ENCODE data around the gene HIVEP3. TPM values are rescaled to one million over a fixed set of nuclear protein-coding genes. Genes with fewer than 3 reads are reported as not detected.

HIVEP3 gene
- total RNA-seq, 4 donors from 2014 or later: 5.3 to 17.3 (median 9.1) TPM

GRCh38 chr1:41764656-41765055 is 154.1 kb downstream of the HIVEP3 start:
- no peak overlapping the region for H3K4me3 ChIP-seq (ENCODE audit: low read depth, poor library complexity, severe bottlenecking)
- WGBS, 2 donors: 56 to 57% methylated on average over 4 of the region's 4 CpGs
- TF ChIP-seq CTCF (IDR thresholded peaks at IDR 0.05) (no peak), POLR2A (IDR thresholded peaks at IDR 0.05) (no peak)
- no peak for DNase-seq (ENCODE audit: low spot score in 2 of 2)
- intact Hi-C loops (cut with DNase I; ENCODE audit: low total_unique reads): no loop called here

GRCh38 chr1:41762777-41763176 is 155.9 kb downstream of the HIVEP3 start:
- DNase-seq (ENCODE audit: low spot score in 2 of 2): no peak
- WGBS, 2 donors: 91 to 100% methylated on average over 1 of the region's 1 CpG
- TF ChIP-seq POLR2A (IDR thresholded peaks at IDR 0.05) (no peak), CTCF (IDR thresholded peaks at IDR 0.05) (no peak)
- H3K4me3 ChIP-seq (ENCODE audit: low read depth, poor library complexity, severe bottlenecking): no peak overlapping the region
- intact Hi-C loops (cut with DNase I; ENCODE audit: low total_unique reads): no loop called here

GRCh38 chr1:41762251-41762650 is 156.5 kb downstream of the HIVEP3 start:
- no peak for DNase-seq (ENCODE audit: low spot score in 2 of 2)
- TF ChIP-seq CTCF (IDR thresholded peaks at IDR 0.05): no peak
- no peak for TF ChIP-seq POLR2A (IDR thresholded peaks at IDR 0.05)
- intact Hi-C loops (cut with DNase I; ENCODE audit: low total_unique reads): no loop called here
- 69 to 100% methylated on average over 1 to 4 of the region's 4 CpGs for WGBS, 2 donors
- H3K4me3 ChIP-seq (ENCODE audit: low read depth, poor library complexity, severe bottlenecking): no peak overlapping the region

GRCh38 chr1:41758904-41759548 is 159.7 kb downstream of the HIVEP3 start:
- intact Hi-C loops (cut with DNase I; ENCODE audit: low total_unique reads): no loop called here
- no peak for DNase-seq (ENCODE audit: low spot score in 2 of 2)
- 81 to 90% methylated on average over 3 of the region's 3 CpGs for WGBS, 2 donors
- no peak overlapping the region for H3K4me3 ChIP-seq (ENCODE audit: low read depth, poor library complexity, severe bottlenecking)
- TF ChIP-seq CTCF (IDR thresholded peaks at IDR 0.05) (no peak), POLR2A (IDR thresholded peaks at IDR 0.05) (no peak)

- no peak for TF ChIP-seq CTCF (IDR thresholded peaks at IDR 0.05)
- TF ChIP-seq POLR2A (IDR thresholded peaks at IDR 0.05): no peak
Observed at GRCh38 chr1:41758500-41758899, 160.2 kb downstream of the HIVEP3 start.

GRCh38 chr1:41754540-41754939 is 164.2 kb downstream of the HIVEP3 start:
- TF ChIP-seq POLR2A (IDR thresholded peaks at IDR 0.05) (no peak), CTCF (IDR thresholded peaks at IDR 0.05) (no peak)
- no peak overlapping the region for H3K4me3 ChIP-seq (ENCODE audit: low read depth, poor library complexity, severe bottlenecking)
- DNase-seq (ENCODE audit: low spot score in 2 of 2): no peak
- 78 to 82% methylated on average over 6 of the region's 6 CpGs for WGBS, 2 donors
- intact Hi-C loops (cut with DNase I; ENCODE audit: low total_unique reads): no loop called here

More at GRCh38 chr1:41758500-41758899, 160.2 kb downstream of the HIVEP3 start:
- no peak overlapping the region for H3K4me3 ChIP-seq (ENCODE audit: low read depth, poor library complexity, severe bottlenecking)
- no peak for DNase-seq (ENCODE audit: low spot score in 2 of 2)
- WGBS, 2 donors: 76 to 77% methylated on average over 2 of the region's 2 CpGs
- intact Hi-C loops (cut with DNase I; ENCODE audit: low total_unique reads): no loop called here

All from lower leg skin (tissue), 4 donors.